SKM-1 treated with dmso at 0.1 percent for 144 hours (cell line): ENCODE measurements around the gene GTF3C4.
"Not testable (repeated sequence)": the region's sequence is repeated elsewhere in the genome, so short reads cannot be mapped to it uniquely, and the experiment has no call there.

Experiments
- DNase-seq: peaks from one replicate; lab custom pipeline; 2025; ENCODE audit not compliant: unreplicated experiment; lab: John Stamatoyannopoulos, UW

GTF3C4 gene

GRCh38 chr9:132698989-132699388 is 28.7 kb downstream of the GTF3C4 start:
- DNase-seq: no peak

GRCh38 chr9:132699956-132700355 is 29.7 kb downstream of the GTF3C4 start:
- no peak for DNase-seq

GRCh38 chr9:132702254-132702653 is 32.0 kb downstream of the GTF3C4 start:
- no peak for DNase-seq

- DNase-seq: no peak
These were observed 33.1 kb downstream of the GTF3C4 start for GRCh38 chr9:132703336-132703735.

GRCh38 chr9:132708239-132708638 is 38.0 kb downstream of the GTF3C4 start:
- no peak for DNase-seq

GRCh38 chr9:132708769-132709430 is 38.6 kb downstream of the GTF3C4 start:
- DNase-seq: no peak

- no peak for DNase-seq
These were observed 40.1 kb downstream of the GTF3C4 start for GRCh38 chr9:132710333-132710732.

- DNase-seq: not testable (repeated sequence)
These were observed 40.9 kb downstream of the GTF3C4 start for GRCh38 chr9:132711152-132711551.

GRCh38 chr9:132711846-132712245 is 41.6 kb downstream of the GTF3C4 start:
- no peak for DNase-seq

- no peak for DNase-seq
These were observed 42.5 kb downstream of the GTF3C4 start for GRCh38 chr9:132712753-132713152.

- DNase-seq: no peak
These were observed 45.7 kb downstream of the GTF3C4 start for GRCh38 chr9:132716007-132716406.

GRCh38 chr9:132717326-132717945 is 47.2 kb downstream of the GTF3C4 start:
- no peak for DNase-seq

GRCh38 chr9:132718381-132718928 is 48.2 kb downstream of the GTF3C4 start:
- DNase-seq: not testable (repeated sequence)

- no peak for DNase-seq
These were observed 51.4 kb downstream of the GTF3C4 start for GRCh38 chr9:132721661-132722060.

- no peak for DNase-seq
These were observed 52.4 kb downstream of the GTF3C4 start for GRCh38 chr9:132722564-132723065.

GRCh38 chr9:132723809-132724208 is 53.5 kb downstream of the GTF3C4 start:
- DNase-seq: no peak

- DNase-seq: no peak
These were observed 55.0 kb downstream of the GTF3C4 start for GRCh38 chr9:132725306-132725705.

GRCh38 chr9:132726576-132727130 is 56.4 kb downstream of the GTF3C4 start:
- no peak for DNase-seq

- no peak for DNase-seq
These were observed 57.8 kb downstream of the GTF3C4 start for GRCh38 chr9:132728071-132728470.

- no peak for DNase-seq
These were observed 58.2 kb downstream of the GTF3C4 start for GRCh38 chr9:132728497-132728896.

- DNase-seq: no peak
These were observed 59.1 kb downstream of the GTF3C4 start for GRCh38 chr9:132729235-132729890.
